Body of pancreas (tissue), 4 donors: ENCODE data around the gene SLC8A2.
"Not testable (repeated sequence)": the region's sequence is repeated elsewhere in the genome, so short reads cannot be mapped to it uniquely, and the experiment has no call there.

Experiments
- CTCF ChIP-seq, 7 experiments: fragments of 450-650 bp in 4 of 7; fragments of 200-600 bp in 3 of 7; sonication (generic) in 3 of 7; IDR thresholded peaks; one replicate each; pipeline ENCODE4 v1.5.1; 2016 to 2019; ENCODE audit warnings: antibody characterized with exemption in 7 of 7
- POLR2A ChIP-seq, 3 donors: fragments of 450-650 bp; IDR thresholded peaks; one replicate each; pipeline ENCODE4 v1.6.1; 2016; ENCODE audit warnings: antibody characterized with exemption in 3 of 3, mild to moderate bottlenecking in 2 of 3

DNA sequence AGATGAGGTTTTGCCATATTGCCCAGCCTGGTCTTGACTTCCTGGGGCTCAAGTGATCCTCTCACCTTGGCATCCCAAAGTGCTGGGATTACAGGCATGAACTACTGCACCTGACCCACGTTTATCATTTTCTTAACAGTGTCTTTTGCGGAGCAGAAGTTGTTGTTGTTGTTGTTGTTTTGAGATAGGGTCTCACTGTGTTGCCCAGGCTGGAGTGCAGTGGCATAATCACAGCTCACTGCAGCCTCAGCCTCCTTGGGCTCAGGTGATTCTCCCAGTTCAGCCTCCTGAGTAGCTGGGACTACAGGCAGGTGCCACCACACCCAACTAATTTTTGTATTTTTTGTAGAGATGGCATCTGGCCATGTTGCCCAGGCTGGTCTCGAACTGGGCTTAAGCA lies 84.1 kb downstream of the SLC8A2 start:
- not testable (repeated sequence) for TF ChIP-seq POLR2A, CTCF (IDR thresholded peaks at IDR 0.05)
